Kidney capillary endothelial cell (primary cell): Measurements from ENCODE around the gene MED12L.

ENCODE experiments used
- DNase-seq: peaks from one replicate; pipeline ENCODE4 v3.0.0-alpha.2; 2018; ENCODE audit warnings: low spot score

Gene MED12L

DNA sequence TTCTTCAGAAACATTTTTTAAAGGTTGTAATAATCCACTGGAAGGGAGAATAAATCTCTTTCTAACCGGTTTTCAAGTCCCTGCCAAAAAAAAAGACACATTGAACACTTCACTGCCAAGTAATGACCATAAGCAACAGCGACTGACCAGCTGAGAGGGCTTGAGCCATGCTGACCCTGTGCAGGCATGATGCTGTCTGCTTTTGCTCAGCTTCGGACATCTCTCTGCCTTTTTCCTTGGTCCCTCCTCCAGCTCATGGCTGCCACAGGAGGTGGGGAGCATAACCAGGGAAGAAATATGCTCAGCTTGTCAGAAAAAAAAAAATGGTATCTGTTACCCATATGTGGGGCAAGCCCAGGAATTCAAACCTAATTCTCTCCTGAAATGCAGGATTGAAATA, 373.9 kb downstream of the MED12L start:
- no peak for DNase-seq

DNA sequence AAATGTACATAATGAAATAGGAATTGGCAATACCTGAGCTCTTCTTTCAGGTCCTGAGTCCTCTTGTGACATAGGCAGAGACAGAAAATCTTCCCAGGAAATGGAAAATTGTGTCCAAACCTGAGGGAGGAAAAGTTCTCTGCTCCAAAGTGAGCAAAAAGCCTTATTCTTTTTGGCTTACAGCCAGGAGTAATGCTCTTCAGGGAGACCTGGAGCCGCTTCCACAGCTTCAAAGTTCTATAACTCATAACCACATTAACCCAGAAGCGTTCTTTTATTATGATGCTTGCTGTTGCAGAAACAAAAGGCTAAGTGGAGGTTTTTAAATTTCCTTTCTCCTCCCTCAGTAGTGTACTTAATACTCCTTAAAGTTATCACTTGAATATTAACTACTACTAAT, 374.8 kb downstream of the MED12L start:
- DNase-seq: no peak

DNA sequence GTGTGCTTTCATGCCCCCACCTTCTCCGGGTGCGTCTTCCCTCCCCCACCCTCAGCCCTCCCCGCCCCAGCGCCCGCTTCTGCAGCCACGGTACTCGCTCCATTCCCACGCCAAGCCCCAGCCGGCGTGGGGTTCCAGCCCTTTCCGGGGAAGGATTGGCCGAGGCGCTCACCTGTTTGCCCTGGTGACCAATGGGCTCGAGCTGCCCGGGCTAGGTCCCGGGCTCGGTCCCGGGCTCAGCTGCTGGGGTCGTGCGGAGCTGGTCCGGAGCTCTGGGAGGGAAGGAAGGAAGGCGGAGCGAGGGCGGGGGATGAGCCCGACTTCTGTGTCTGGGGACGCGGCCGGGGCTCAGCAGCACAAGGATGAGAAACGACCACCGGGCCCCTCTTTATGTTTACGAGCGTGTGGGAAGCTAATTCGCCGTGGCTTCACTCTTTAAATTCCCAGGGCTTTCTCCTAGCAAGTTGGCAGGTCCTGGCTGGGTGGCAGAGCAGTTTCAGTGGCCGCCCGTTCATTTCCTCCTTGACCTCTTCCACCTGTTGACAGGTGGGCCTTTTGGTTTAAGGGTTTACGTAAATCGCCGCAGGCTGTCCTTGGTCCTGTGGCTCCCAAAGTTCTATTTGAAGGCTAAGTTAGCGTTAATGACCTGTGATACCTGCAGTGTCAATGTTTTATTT, 375.4 kb downstream of the MED12L start, which contains the start of gene IGSF10:
IGSF10 (minus strand) TSS at position 288 of the 677 bp plus-strand sequence. CDS start 2,352 bp downstream, outside the sequence.
- no peak for DNase-seq

DNA sequence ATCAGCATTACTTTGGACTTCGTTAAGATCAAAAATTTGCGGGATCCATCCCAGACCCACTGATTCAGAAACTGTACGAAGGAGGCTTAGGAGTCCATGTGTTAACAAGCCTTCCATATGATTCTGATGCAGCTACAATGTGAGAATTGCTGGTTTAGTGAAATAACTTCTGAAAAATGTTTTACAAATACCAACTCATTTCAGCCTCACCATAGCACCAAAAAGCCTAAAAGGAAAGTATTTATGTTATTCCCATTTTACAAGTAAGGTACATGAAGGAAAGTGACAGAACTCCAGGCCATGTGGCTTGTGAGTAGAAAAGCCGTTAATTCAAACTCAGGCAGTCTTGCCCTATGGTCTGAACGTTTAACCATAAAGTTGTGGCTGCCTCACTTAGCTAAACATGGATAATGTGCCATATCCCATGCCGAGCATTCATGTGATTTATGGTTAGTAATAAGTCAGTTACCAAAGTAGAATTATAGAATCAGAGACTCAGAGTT, 376.9 kb downstream of the MED12L start:
- DNase-seq: no peak

DNA sequence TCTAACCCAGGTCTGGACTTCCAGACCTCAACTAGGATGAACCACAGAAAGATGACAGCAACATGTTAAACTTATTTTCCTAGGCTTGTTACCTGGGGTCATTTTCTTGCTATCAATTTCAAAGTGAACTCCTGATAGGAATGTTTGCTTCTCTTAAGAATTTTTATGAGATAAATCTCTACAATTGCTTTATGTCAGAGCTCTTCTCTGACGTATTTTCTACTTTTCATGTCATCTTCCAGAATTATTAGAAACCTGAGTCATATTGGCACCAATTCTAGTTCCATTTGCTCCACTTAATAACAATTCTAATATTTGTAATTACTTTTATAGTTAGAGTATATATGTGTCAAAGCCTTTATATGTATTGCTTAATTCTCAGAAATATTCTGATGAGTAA, 377.5 kb downstream of the MED12L start:
- DNase-seq: no peak

DNA sequence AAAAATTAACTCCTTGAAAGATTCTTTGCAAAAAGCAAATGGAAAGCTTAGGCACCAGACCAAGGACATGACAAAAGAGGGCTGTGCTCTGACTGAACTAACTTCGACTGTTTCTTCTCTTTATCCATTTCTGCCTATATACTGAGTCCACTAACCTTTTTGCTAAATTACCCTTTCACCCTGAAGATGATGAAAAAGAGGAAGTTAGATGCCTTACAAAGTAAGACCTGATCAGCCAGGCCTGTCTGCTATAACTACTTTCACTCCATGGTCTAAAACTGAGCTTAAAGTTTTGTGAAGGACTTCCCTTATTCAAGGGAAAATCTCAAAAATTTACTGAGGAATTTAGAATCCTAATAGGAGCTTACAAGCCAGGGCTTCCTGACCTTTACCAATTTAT, 381.6 kb downstream of the MED12L start:
- no peak for DNase-seq

DNA sequence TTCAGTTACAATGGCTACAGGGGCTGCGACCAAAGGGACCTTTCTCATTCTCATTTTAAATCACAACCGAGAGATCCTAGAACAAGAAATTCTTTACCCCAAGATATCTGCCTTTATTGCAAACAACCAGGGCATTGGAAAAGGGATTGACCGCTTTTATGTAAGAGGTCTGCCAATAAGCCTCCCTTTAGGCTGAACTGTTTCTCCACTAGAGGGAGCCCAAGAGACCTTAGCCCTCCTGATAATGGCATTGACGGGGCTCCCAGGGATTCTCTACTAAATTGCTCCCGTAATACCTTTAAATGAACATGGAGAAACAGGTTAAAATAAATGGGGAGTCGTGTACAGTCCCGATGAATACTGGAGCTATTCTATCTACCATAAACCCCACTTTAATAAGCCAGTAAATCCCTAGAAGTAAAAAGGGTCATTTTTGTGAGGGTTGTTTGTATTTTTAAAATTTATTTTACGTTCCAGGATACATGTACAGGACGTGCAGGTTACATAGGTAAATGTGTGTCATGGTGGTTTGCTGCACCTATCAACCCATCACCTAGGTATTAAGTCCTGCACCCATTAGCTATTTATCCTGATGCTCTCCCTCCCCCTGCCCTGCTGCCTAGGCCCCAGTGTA, 382.9 kb downstream of the MED12L start:
- DNase-seq: peak; percentile 61

DNA sequence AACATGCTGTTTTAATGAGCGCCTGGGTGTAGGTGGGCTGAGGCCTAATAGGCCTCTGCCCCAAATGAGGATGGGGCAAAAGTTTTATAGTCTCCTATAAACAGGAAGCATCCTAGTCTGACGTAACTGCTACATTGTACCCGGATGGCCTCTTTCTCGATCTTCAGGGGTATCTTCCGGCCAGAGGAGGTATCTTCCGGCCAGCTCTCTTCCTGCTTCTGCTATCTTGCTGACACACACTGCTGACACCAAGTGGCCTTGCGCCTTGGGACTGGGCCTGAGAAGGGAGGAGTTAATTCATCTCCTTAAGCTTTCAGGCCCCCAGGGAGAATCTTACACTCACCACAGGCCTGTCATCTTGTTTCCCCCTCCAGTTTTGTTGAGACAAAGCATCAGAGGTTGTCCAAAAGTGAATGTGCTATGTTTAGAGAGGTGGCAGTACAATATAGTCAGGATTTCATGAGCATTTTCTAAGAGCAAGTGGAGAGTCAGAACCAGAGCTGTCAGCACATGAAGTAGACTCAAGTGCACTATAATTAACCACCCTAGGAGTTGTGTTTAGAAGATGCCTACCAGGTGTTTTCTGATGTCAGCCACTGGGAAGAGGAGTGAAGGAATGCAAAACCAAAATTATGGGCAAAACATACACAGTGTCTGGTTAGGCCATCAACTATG, 391.0 kb downstream of the MED12L start:
- DNase-seq: no peak

DNA sequence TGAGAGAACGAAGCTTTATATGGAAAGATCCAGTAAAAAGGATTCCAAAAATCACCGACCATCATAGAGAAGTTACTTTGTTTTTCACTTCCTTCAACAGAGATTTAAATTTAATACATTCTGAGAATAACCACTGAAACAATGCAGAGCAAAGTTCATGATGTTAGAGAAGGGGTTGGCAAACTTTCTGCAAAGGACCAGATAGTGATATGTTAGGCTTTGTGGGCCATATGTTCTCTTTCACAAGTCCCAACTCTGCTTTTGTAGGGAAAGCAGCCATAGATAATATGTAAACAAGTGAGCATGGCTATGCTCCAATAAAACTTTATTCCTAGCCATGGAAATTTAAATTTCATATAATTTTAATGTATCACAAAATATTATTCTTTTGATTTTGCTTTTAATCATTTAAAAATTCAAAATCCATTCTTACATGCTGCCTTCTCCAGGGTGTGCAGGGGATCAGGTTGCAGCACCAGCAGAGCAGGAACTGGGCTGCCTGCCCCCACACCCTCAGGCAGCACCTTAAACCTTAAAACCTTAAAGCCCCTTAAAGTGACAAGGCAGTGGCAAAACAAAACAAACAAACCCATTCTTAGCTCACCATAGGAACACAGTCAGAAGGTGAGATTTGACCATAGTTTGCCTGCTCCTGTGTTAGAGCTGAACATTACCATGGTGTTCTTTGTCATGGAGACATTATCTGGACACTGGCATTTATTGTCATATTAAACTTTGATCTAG, 392.3 kb downstream of the MED12L start:
- no peak for DNase-seq

DNA sequence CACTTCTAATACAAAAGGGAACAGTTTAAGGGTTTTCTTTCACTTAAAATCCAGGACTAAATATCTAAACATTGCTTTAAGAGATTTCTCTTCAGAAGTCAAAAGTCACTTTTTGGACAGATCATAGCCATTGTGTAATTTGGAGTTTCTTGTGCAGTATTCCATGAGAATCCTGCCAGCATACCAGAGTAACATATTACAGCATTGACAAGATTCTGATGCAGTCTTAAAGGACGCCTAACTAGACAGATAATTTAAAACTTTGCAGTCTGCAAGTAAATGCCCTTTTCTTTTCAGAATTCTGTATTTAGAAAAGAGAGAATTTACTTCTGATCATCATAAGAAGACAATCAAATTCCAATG, 392.9 kb downstream of the MED12L start:
- DNase-seq: no peak

DNA sequence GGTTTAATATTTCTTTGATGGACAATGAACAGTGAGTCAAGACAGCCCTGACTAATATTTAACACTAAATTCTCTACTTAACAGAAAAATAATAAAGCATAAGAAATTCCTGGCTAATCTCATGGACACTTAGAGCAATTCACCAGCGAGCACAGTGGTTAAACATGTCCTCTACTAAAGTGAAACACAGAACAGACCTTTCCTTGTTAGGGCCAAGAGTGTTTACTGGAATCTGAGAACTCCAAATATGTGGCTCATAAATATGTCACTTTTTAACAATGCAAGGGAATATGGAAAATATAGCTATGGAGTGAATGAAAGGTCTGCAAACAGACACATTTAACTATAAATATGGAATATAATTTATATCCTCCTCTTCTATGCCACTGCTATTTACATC, 394.0 kb downstream of the MED12L start:
- DNase-seq: no peak

DNA sequence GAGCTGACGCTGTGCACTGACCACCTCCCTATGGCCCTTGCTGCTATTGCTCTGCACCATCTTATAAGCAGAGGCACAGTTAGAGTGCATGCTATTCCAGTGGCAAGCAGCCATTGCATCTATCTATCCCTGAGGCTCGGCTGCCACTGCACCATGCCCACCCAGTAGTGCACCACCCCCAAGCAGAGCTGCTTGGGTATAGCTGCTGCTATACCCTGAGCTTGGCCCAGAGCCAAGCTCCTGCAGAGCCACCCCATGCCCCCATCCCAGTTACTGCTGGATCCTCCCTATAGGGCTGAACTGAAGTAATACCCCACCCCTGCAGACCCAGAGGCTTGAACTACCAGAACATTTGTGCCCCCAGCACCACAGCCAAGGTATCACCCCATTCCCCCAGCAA, 395.0 kb downstream of the MED12L start:
- no peak for DNase-seq

DNA sequence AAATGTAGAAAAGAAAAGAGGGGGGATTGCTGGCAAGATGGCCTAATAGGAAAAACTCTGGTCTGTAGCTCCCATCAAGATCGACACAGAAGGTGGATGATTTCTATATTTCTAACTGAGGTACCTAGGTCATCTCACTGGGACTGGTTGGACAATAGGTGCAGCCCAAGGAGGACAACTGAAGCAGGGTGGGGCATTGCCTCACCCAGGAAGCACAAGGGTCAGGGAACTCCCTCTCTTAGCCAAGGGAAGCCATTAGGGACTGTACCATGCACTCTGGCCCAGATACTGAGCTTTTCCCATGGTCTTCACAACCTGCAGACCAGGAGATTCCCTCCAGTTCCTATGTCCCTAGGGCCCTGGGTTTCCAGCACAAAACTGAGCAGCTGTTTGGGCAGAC, 398.0 kb downstream of the MED12L start:
- no peak for DNase-seq

DNA sequence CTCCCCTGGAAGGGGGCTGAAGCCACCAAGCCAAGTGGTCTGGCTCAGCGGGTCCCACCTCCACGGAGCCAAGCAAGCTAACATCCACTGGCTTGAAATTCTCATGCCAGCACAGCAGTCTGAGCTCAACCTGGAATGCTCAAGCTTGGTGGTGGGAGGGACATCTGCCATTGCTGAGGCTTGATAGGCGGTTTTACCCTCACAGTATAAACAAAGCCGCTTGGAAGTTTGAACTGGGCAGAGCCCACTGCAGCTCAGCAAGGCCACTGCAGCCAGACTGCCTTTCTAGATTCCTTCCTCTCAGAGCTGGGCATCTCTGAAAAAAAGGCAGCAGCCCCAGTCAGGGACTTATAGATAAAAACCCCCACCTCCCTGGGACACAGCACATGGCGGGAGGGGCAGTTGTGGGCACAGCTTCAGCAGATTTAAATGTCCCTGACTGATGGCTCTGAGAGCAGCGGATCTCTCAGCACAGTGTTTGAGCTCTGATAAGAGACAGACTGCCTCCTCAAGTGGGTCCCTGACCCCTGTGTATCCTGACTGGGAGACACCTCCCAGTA, 398.6 kb downstream of the MED12L start:
- no peak for DNase-seq
